ENCODE results near the gene SGCB. TPM values are rescaled to one million over a fixed set of nuclear protein-coding genes. Genes with fewer than 3 reads are reported as not detected.
A peak's percentile ranks its signal among the peaks of the same experiment; 100 is the strongest.
"Not testable (repeated sequence)": the region's sequence is repeated elsewhere in the genome, so short reads cannot be mapped to it uniquely, and the experiment has no call there.

The SGCB gene
- total RNA-seq = 9.7 and 12.8 TPM in 2 replicates
- total RNA-seq (2013) = 4.4 TPM
- 1.5 and 2.3 TPM in 2 replicates for polyA plus RNA-seq
- 0.86 and 1.3 TPM in 2 replicates for polyA minus RNA-seq

DNA sequence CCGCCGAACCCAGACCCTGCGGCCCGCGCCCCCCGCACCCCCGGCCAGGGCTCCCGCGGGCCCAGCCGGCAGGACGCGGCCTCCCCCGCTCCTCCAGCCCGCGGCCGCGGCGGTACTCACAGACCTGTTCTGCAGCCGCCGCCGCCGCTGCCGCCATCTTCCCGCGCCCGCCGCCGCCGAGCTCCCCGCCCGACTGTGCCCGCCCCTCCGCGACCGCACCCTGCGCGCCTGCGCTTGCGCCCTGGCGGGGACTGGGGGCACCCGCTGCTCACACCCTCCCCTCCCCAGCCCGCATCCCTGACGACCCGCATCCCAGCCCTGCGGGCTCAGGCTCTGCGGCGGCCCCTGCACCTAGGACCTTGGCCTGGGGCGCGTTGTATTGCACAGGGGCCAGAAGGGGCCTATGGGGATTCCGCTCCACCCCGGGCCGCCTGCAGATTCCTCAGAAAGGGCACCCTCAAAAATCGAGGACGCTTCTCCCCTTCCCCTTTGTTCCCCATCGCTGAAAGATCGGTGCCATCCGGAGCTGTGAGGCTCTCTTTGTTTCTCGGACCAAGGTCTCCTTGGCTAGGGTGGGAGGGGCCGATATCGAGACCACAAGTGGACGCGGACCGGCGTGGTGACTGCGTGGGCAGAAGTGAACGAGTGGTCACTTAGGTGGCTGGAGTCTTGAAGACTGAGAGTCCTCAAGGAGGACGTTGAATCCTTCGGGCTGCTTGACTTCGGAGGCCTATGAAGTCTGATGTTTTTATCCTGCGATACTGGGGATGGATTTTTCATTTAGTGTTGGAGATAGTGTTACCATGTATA, at the start of gene SGCB:
SGCB (minus strand) TSS at position 197 of the 810 bp plus-strand sequence; CDS start at position 157, 40 bp downstream.
- intact Hi-C loops (cut with micrococcal nuclease) = loop anchor here (1.0 to 5.0 kb wide), 3 partner anchors 14 to 684 kb away; partner anchors contain the start of gene DCUN1D4
- H3K27ac ChIP-seq (ENCODE audit: low read length in 2 of 2) = no peak within 1 kb of the TSS
- H3K36me3 ChIP-seq (replicated peaks in 1 of 2; ENCODE audit: control extremely low read depth in 1 of 2, control insufficient read depth in 1 of 2, extremely low read depth in 1 of 2, insufficient read depth in 2 of 2, low read length in 1 of 2) = no peaks in the 10 kb centered on the region
- peaks cover 29% of the 10 kb centered on the region for H3K4me1 Mint-ChIP-seq
- peaks cover 11 to 21% of the 10 kb centered on the region in 2 donors for H3K4me1 ChIP-seq (ENCODE audit: control insufficient read depth in 2 of 2, insufficient read depth in 2 of 2, low read length in 2 of 2)
- peak within 1 kb of the TSS; percentile 21 to 70 (median 67) for H3K4me3 ChIP-seq (ENCODE audit: control extremely low read depth in 1 of 5, extremely low read depth in 1 of 5, insufficient read depth in 1 of 5, low read depth in 2 of 5, low read length in 4 of 5)
- DNase-seq = peak; percentile 73
- H3K4me3 Mint-ChIP-seq = peak within 1 kb of the TSS; percentile 84
- ChIA-PET POLR2A (interaction anchor here (0.9 to 1.0 kb wide), 2 partner anchors 14 to 194 kb away, joined by 3 to 4 read pairs; no protein-coding TSS in a partner anchor), CTCF (interaction anchor here (3.1 kb wide), 1 partner anchor 12 kb away, joined by 16 read pairs; no protein-coding TSS in a partner anchor)
- H3K9ac ChIP-seq (ENCODE audit: low read length) = peak within 1 kb of the TSS; percentile 76
- WGBS (ENCODE audit: insufficient coverage) = 4% methylated on average over 63 of the region's 70 CpGs
- peaks cover 0 to 4% (median 0%) of the 10 kb centered on the region in 3 donors for H3K9me3 ChIP-seq (ENCODE audit: control extremely low read depth in 1 of 3, control insufficient read depth in 2 of 3, insufficient read depth in 1 of 3, low read length in 2 of 3)
- H3K27ac Mint-ChIP-seq = peak within 1 kb of the TSS; percentile 71
- peak within 1 kb of the TSS; percentile 98 for H2AFZ ChIP-seq (ENCODE audit: insufficient read depth, low read depth, low read length, poor library complexity, severe bottlenecking)
- H3K9me3 Mint-ChIP-seq (ENCODE audit: insufficient read depth) = no peaks in the 10 kb centered on the region
- ATAC-seq (ENCODE audit: low read depth) = peak; percentile 94
- H3K27me3 ChIP-seq (replicated peaks in 1 of 4; ENCODE audit: control extremely low read depth in 1 of 4, control insufficient read depth in 3 of 4, insufficient read depth in 4 of 4, low read length in 3 of 4) = peaks cover 0 to 30% (median 13%) of the 10 kb centered on the region in 4 experiments
- H3K79me2 ChIP-seq (ENCODE audit: control insufficient read depth, insufficient read depth, low read length) = no peaks in the 10 kb centered on the region
- peaks cover 22% of the 10 kb centered on the region for H3K27me3 Mint-ChIP-seq
- H3K4me2 ChIP-seq (replicated peaks; ENCODE audit: low read depth, low read length, poor library complexity, severe bottlenecking) = peak within 1 kb of the TSS; percentile 87
- H4K20me1 ChIP-seq (ENCODE audit: control insufficient read depth, insufficient read depth, low read length, poor library complexity, severe bottlenecking) = no peaks in the 10 kb centered on the region
- TF ChIP-seq, protein P1, sequence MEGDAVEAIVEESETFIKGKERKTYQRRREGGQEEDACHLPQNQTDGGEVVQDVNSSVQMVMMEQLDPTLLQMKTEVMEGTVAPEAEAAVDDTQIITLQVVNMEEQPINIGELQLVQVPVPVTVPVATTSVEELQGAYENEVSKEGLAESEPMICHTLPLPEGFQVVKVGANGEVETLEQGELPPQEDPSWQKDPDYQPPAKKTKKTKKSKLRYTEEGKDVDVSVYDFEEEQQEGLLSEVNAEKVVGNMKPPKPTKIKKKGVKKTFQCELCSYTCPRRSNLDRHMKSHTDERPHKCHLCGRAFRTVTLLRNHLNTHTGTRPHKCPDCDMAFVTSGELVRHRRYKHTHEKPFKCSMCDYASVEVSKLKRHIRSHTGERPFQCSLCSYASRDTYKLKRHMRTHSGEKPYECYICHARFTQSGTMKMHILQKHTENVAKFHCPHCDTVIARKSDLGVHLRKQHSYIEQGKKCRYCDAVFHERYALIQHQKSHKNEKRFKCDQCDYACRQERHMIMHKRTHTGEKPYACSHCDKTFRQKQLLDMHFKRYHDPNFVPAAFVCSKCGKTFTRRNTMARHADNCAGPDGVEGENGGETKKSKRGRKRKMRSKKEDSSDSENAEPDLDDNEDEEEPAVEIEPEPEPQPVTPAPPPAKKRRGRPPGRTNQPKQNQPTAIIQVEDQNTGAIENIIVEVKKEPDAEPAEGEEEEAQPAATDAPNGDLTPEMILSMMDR (IDR thresholded peaks at IDR 0.05) = no peak
- no peak for TF ChIP-seq EZH2 (IDR thresholded peaks at IDR 0.05; ENCODE audit: borderline replicate concordance, insufficient read depth, low read depth, low read length, poor library complexity, severe bottlenecking)

GRCh38 chr4:52086425-52086824, 48.3 kb upstream of the SGCB start:
- ATAC-seq (ENCODE audit: low read depth); H3K9me3 ChIP-seq (ENCODE audit: control extremely low read depth in 1 of 3, control insufficient read depth in 2 of 3, insufficient read depth in 1 of 3, low read length in 2 of 3); H3K4me2 ChIP-seq (replicated peaks; ENCODE audit: low read depth, low read length, poor library complexity, severe bottlenecking); H2AFZ ChIP-seq (ENCODE audit: insufficient read depth, low read depth, low read length, poor library complexity, severe bottlenecking); H3K9me3 Mint-ChIP-seq (ENCODE audit: insufficient read depth); H3K4me3 Mint-ChIP-seq; CTCF ChIA-PET; H3K27me3 ChIP-seq (replicated peaks in 1 of 4; ENCODE audit: control extremely low read depth in 1 of 4, control insufficient read depth in 3 of 4, insufficient read depth in 4 of 4, low read length in 3 of 4); intact Hi-C loops (cut with micrococcal nuclease); H3K4me1 ChIP-seq (ENCODE audit: control insufficient read depth in 2 of 2, insufficient read depth in 2 of 2, low read length in 2 of 2); H3K9ac ChIP-seq (ENCODE audit: low read length); H3K27ac ChIP-seq (ENCODE audit: low read length in 2 of 2); DNase-seq; H3K4me1 Mint-ChIP-seq; H3K36me3 ChIP-seq (replicated peaks in 1 of 2; ENCODE audit: control extremely low read depth in 1 of 2, control insufficient read depth in 1 of 2, extremely low read depth in 1 of 2, insufficient read depth in 2 of 2, low read length in 1 of 2); POLR2A ChIA-PET; H3K79me2 ChIP-seq (ENCODE audit: control insufficient read depth, insufficient read depth, low read length); H3K4me3 ChIP-seq (ENCODE audit: control extremely low read depth in 1 of 5, extremely low read depth in 1 of 5, insufficient read depth in 1 of 5, low read depth in 2 of 5, low read length in 4 of 5); H4K20me1 ChIP-seq (ENCODE audit: control insufficient read depth, insufficient read depth, low read length, poor library complexity, severe bottlenecking); H3K27ac Mint-ChIP-seq: not testable (repeated sequence)
- 100% methylated on average over 1 of the region's 1 CpG for WGBS (ENCODE audit: insufficient coverage)
- peaks cover 16% of the 10 kb centered on the region for H3K27me3 Mint-ChIP-seq

All from B cell (primary cell).